K562 (cell line): ENCODE data around the gene GNAS-AS1. TPM values are rescaled to one million over a fixed set of nuclear protein-coding genes. Genes with fewer than 3 reads are reported as not detected.

Source experiments
- CBFB ChIP-seq: sonication (generic); formaldehyde crosslinking; IDR thresholded peaks from 2 replicates; pipeline ENCODE4 v1.4.0; 2020; ENCODE audit warnings: mild to moderate bottlenecking, missing genetic modification reagents
- HNRNPK ChIP-seq: fragments of 200-400 bp; formaldehyde crosslinking; IDR thresholded peaks from one replicate; pipeline ENCODE4 v1.6.1; 2018; ENCODE audit warnings: mild to moderate bottlenecking, low read depth, low read length; ENCODE audit not compliant: poor library complexity, severe bottlenecking
- HNRNPUL1 ChIP-seq: fragments of 200-400 bp; formaldehyde crosslinking; IDR thresholded peaks from 2 replicates; pipeline ENCODE4 v1.6.1; 2017; ENCODE audit warnings: low read length
- NONO ChIP-seq, 2 experiments: fragments of 200-400 bp in 1 of 2; fragments of 450-650 bp in 1 of 2; formaldehyde crosslinking in 1 of 2; IDR thresholded peaks; 2 replicates each; pipeline ENCODE4 v1.6.1; 2017; ENCODE audit warnings: low read depth in 2 of 2, mild to moderate bottlenecking in 2 of 2, moderate library complexity in 2 of 2, low read length in 1 of 2
- PPARD ChIP-seq: fragments of 250-450 bp; sonication (Bioruptor Pico); IDR thresholded peaks from 2 replicates; pipeline ENCODE4 v1.8.0; 2022; ENCODE audit warnings: inconsistent platforms, mild to moderate bottlenecking, moderate library complexity
- RB1 ChIP-seq: fragments of 450-650 bp; IDR thresholded peaks from 2 replicates; pipeline ENCODE4 v1.6.1; 2017; ENCODE audit warnings: low read depth, mild to moderate bottlenecking
- RFX1 ChIP-seq: fragments of 450-650 bp; IDR thresholded peaks from 2 replicates; pipeline ENCODE4 v1.6.1; 2016; ENCODE audit warnings: mild to moderate bottlenecking, moderate library complexity
- SMARCA4 ChIP-seq: fragments of 450-650 bp; IDR thresholded peaks from 2 replicates; pipeline ENCODE4 v1.6.1; 2016
- SMC3 ChIP-seq: conservative IDR thresholded peaks from 2 replicates; pipeline ENCODE4 v1.6.1; 2011; ENCODE audit warnings: low read depth, low read length, improper control_type of control experiment; ENCODE audit not compliant: insufficient read depth
- SUPT5H ChIP-seq: fragments of 450-650 bp; IDR thresholded peaks from 2 replicates; pipeline ENCODE4 v1.6.1; 2016
- TAF1 ChIP-seq: IDR thresholded peaks from 2 replicates; pipeline ENCODE4 v1.6.1; 2011; ENCODE audit warnings: mild to moderate bottlenecking, low read length, moderate library complexity; ENCODE audit not compliant: insufficient read depth, control insufficient read depth, severe bottlenecking; ENCODE audit errors: extremely low read depth
- ZNF175 ChIP-seq: fragments of 200-800 bp; sonication (Bioruptor generic); IDR thresholded peaks from 2 replicates; pipeline ENCODE4 v1.6.1; 2016; ENCODE audit warnings: low read depth, mild to moderate bottlenecking, missing genetic modification characterization, missing compliant biosample characterization
- polyA plus RNA-seq, 8 experiments: library from polyadenylated mRNA; depleted of rRNA in 4 of 8; stranded (reverse) in 5 of 8; unstranded in 3 of 8; fragments of >200 nt; fragmentation: Nextera tagmentation in 2 of 8; fragmentation: Illumina TruSeq in 1 of 8; extraction: Ambion mirVana in 2 of 8; extraction: Trizol in 1 of 8; gene quantifications; 2 replicates each; pipeline versions ENCODE4 v1.2.1 to v1.2.3, GENCODE V29; 2011 to 2014; ENCODE audit warnings: inconsistent platforms in 1 of 8, missing spikeins in 1 of 8
- total RNA-seq, 7 experiments: library from RNA; depleted of rRNA in 6 of 7; stranded (reverse); fragments of >200 nt in 6 of 7; fragmentation: Illumina TruSeq in 2 of 7; extraction: Trizol in 2 of 7; gene quantifications; 2 replicates each; pipeline versions ENCODE4 v1.2.1 to v1.2.3, GENCODE V29; 2011 to 2021; ENCODE audit warnings: low replicate concordance in 1 of 7
- TF ChIP-seq, protein P1 (sequence below), 3 experiments: IDR thresholded peaks in 2 of 3; conservative IDR thresholded peaks in 1 of 3; 2 replicates each; pipeline ENCODE4 v1.5.1; 2011 to 2012; ENCODE audit warnings: low read length in 3 of 3, mild to moderate bottlenecking in 3 of 3, control low read depth in 2 of 3, improper control_type of control experiment in 1 of 3, inconsistent platforms in 1 of 3, low read depth in 1 of 3, mixed read lengths in 1 of 3, moderate library complexity in 1 of 3; ENCODE audit not compliant: insufficient read depth in 2 of 3
- TF ChIP-seq, protein P2 (sequence below): sonication (generic); formaldehyde crosslinking; IDR thresholded peaks from 2 replicates; pipeline ENCODE4 v1.8.0; 2022; ENCODE audit warnings: missing genetic modification reagents, mild to moderate bottlenecking, borderline replicate concordance
- TF ChIP-seq, protein P3 (sequence below), 2 experiments: fragments of 450-650 bp; formaldehyde crosslinking in 1 of 2; IDR thresholded peaks; 2 replicates each; pipeline versions ENCODE4 v1.4.0 to v1.6.1; 2014 to 2020; ENCODE audit warnings: mild to moderate bottlenecking in 2 of 2, borderline replicate concordance in 1 of 2, low read depth in 1 of 2
- TF ChIP-seq, protein P4 (sequence below): fragments of 200-800 bp; sonication (Bioruptor generic); IDR thresholded peaks from 2 replicates; pipeline ENCODE4 v1.6.1; 2017; ENCODE audit warnings: missing genetic modification characterization, missing compliant biosample characterization

The GNAS-AS1 gene
- total and polyA plus RNA-seq, 9 of the 15 experiments (the other 6 are each of a cell fraction or from before 2014, with no cell fraction given): 0.04 to 2.5 (median 0.25) TPM

DNA sequence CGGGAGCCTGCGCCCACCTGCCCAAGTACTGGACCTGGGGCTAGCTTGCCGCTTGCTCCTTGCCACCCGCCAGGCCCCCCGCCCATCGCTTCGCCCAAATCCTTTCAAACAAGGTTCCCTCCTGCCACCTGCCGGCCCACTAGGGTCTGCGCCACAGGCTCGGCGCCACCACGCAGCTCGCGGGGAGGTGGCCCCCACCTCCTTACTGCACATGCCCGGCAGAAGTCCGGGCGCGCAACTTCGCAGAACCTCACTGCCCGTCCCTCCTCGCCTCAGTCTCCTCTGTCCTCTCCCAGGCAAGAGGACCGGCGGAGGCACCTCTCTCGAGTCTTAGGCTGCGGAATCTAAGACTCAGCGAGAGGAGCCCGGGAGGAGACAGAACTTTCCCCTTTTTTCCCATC is 11.2 kb downstream of the GNAS-AS1 start (continued):
- TF ChIP-seq, protein P1, sequence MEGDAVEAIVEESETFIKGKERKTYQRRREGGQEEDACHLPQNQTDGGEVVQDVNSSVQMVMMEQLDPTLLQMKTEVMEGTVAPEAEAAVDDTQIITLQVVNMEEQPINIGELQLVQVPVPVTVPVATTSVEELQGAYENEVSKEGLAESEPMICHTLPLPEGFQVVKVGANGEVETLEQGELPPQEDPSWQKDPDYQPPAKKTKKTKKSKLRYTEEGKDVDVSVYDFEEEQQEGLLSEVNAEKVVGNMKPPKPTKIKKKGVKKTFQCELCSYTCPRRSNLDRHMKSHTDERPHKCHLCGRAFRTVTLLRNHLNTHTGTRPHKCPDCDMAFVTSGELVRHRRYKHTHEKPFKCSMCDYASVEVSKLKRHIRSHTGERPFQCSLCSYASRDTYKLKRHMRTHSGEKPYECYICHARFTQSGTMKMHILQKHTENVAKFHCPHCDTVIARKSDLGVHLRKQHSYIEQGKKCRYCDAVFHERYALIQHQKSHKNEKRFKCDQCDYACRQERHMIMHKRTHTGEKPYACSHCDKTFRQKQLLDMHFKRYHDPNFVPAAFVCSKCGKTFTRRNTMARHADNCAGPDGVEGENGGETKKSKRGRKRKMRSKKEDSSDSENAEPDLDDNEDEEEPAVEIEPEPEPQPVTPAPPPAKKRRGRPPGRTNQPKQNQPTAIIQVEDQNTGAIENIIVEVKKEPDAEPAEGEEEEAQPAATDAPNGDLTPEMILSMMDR (IDR thresholded peaks at IDR 0.05 in 2 of 3, conservative IDR thresholded peaks at IDR 0.05 in 1 of 3; ENCODE audit: insufficient read depth in 2 of 3, low read depth in 1 of 3, low read length in 3 of 3): peak; percentile 55 to 65 (median 59)
- TF ChIP-seq SUPT5H (no peak), HNRNPUL1 (no peak), RFX1 (no peak), PPARD (no peak), SMARCA4 (no peak), SMC3 (peak; percentile 36; the same call in 1 of the 2 replicates), TAF1 (no peak), CBFB (CRISPR knock-in tag) (no peak), ZNF175 (no peak), HNRNPK (no peak), NONO (IDR thresholded peaks at IDR 0.05; ENCODE audit: low read depth in 2 of 2, low read length in 1 of 2) (no peak), RB1 (no peak)
- TF ChIP-seq, protein P2, sequence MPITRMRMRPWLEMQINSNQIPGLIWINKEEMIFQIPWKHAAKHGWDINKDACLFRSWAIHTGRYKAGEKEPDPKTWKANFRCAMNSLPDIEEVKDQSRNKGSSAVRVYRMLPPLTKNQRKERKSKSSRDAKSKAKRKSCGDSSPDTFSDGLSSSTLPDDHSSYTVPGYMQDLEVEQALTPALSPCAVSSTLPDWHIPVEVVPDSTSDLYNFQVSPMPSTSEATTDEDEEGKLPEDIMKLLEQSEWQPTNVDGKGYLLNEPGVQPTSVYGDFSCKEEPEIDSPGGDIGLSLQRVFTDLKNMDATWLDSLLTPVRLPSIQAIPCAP (CRISPR knock-in tag): no peak
- TF ChIP-seq, protein P3, sequence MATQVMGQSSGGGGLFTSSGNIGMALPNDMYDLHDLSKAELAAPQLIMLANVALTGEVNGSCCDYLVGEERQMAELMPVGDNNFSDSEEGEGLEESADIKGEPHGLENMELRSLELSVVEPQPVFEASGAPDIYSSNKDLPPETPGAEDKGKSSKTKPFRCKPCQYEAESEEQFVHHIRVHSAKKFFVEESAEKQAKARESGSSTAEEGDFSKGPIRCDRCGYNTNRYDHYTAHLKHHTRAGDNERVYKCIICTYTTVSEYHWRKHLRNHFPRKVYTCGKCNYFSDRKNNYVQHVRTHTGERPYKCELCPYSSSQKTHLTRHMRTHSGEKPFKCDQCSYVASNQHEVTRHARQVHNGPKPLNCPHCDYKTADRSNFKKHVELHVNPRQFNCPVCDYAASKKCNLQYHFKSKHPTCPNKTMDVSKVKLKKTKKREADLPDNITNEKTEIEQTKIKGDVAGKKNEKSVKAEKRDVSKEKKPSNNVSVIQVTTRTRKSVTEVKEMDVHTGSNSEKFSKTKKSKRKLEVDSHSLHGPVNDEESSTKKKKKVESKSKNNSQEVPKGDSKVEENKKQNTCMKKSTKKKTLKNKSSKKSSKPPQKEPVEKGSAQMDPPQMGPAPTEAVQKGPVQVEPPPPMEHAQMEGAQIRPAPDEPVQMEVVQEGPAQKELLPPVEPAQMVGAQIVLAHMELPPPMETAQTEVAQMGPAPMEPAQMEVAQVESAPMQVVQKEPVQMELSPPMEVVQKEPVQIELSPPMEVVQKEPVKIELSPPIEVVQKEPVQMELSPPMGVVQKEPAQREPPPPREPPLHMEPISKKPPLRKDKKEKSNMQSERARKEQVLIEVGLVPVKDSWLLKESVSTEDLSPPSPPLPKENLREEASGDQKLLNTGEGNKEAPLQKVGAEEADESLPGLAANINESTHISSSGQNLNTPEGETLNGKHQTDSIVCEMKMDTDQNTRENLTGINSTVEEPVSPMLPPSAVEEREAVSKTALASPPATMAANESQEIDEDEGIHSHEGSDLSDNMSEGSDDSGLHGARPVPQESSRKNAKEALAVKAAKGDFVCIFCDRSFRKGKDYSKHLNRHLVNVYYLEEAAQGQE (IDR thresholded peaks at IDR 0.05; ENCODE audit: borderline replicate concordance): peak; percentile 55; the same call in 1 of the 2 replicates
- TF ChIP-seq, protein P3 (CRISPR knock-in tag; IDR thresholded peaks at IDR 0.05; ENCODE audit: low read depth): no peak
- TF ChIP-seq, protein P4, sequence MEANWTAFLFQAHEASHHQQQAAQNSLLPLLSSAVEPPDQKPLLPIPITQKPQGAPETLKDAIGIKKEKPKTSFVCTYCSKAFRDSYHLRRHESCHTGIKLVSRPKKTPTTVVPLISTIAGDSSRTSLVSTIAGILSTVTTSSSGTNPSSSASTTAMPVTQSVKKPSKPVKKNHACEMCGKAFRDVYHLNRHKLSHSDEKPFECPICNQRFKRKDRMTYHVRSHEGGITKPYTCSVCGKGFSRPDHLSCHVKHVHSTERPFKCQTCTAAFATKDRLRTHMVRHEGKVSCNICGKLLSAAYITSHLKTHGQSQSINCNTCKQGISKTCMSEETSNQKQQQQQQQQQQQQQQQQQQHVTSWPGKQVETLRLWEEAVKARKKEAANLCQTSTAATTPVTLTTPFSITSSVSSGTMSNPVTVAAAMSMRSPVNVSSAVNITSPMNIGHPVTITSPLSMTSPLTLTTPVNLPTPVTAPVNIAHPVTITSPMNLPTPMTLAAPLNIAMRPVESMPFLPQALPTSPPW (CRISPR knock-in tag): peak; percentile 66
